ENCODE results near the gene IL6R.

- TF ChIP-seq EZH2 (IDR thresholded peaks at IDR 0.05), result no peak
- TF ChIP-seq POLR2AphosphoS5 (IDR thresholded peaks at IDR 0.05; ENCODE audit: borderline replicate concordance, low read depth, low read length), result no peak
- TF ChIP-seq FOXP2 (optimal IDR thresholded peaks at IDR 0.05; ENCODE audit: control extremely low read depth, extremely low read length, insufficient read depth), result no peak
These were observed 1.7 kb upstream of the IL6R start for GRCh38 chr1:154403261-154403943.

All from SK-N-MC (cell line).